Activated T-cell treated with anti-CD3 and anti-CD28 coated beads, Interleukin-2, amount 50 U/mL, for 24 hours (primary cell): Measurements from ENCODE around the gene CNR2.
"Not testable (repeated sequence)": the region's sequence is repeated elsewhere in the genome, so short reads cannot be mapped to it uniquely, and the experiment has no call there.

Source experiments
- DNase-seq: peaks from one replicate; pipeline ENCODE4 v3.0.0-alpha.2; 2020
- H3K27ac Mint-ChIP-seq: 2 replicates; pipeline ENCODE4 v1.8.0; 2020; ENCODE audit warnings: mild to moderate bottlenecking, mixed read lengths
- H3K27me3 Mint-ChIP-seq: 2 replicates; pipeline ENCODE4 v1.8.0; 2020; ENCODE audit warnings: mixed read lengths
- H3K36me3 Mint-ChIP-seq: 2 replicates; pipeline ENCODE4 v1.8.0; 2020; ENCODE audit warnings: low read depth, mixed read lengths
- H3K4me1 Mint-ChIP-seq: 2 replicates; pipeline ENCODE4 v1.8.0; 2020; ENCODE audit warnings: low read depth, mixed read lengths
- H3K4me3 Mint-ChIP-seq: 2 replicates; pipeline ENCODE4 v1.8.0; 2020; ENCODE audit warnings: mild to moderate bottlenecking, moderate library complexity, mixed read lengths
- H3K9me3 Mint-ChIP-seq: 2 replicates; pipeline ENCODE4 v1.8.0; 2020; ENCODE audit warnings: mixed read lengths

CNR2 gene

GRCh38 chr1:23906731-23907130, 6.4 kb downstream of the CNR2 start:
- H3K27ac Mint-ChIP-seq: no peak overlapping the region
- peaks cover 47% of the 10 kb centered on the region for H3K4me1 Mint-ChIP-seq
- H3K36me3 Mint-ChIP-seq: no peaks in the 10 kb centered on the region
- peaks cover 47% of the 10 kb centered on the region for H3K27me3 Mint-ChIP-seq
- no peak for DNase-seq
- no peak overlapping the region for H3K4me3 Mint-ChIP-seq
- no peaks in the 10 kb centered on the region for H3K9me3 Mint-ChIP-seq

GRCh38 chr1:23905461-23906025, 7.6 kb downstream of the CNR2 start:
- DNase-seq: no peak
- Mint-ChIP-seq H3K27me3 (peaks cover 54% of the 10 kb centered on the region), H3K4me3 (no peak overlapping the region), H3K9me3 (no peaks in the 10 kb centered on the region), H3K36me3 (no peaks in the 10 kb centered on the region), H3K27ac (no peak overlapping the region), H3K4me1 (peaks cover 38% of the 10 kb centered on the region)

DNA sequence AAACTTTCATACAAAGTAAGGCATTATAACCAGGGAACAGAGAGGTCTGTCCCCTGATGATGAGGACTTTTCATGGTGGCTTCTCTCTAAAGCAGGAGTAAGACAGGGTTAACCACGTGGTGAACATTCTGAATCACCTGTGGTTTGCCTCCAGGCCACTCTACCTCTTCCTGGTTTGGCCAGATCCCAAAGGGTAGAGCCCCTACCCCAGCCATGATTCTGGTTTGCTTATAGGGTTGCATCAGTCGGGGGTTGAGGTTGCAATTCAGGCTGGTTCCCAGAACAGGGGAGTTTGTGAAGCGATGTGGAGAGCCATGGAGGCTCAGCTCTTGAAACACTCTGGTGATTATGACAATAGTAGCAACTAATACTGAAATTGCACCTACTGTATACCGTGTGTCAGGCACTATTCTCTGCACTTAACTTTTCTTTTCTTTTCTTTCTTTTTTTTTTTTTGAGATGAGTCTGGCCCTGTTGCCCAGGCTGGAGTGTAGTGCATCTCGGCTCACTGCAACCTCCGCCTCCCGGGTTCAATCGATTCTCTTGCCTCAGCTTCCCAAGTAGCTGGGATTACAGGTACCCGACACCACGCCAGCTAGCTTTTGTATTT, 8.3 kb downstream of the CNR2 start:
- H3K4me3 Mint-ChIP-seq: no peak overlapping the region
- no peaks in the 10 kb centered on the region for H3K36me3 Mint-ChIP-seq
- no peak for DNase-seq
- H3K9me3 Mint-ChIP-seq: no peaks in the 10 kb centered on the region
- peaks cover 37% of the 10 kb centered on the region for H3K4me1 Mint-ChIP-seq
- peak overlapping the region; percentile 51 for H3K27ac Mint-ChIP-seq
- peaks cover 58% of the 10 kb centered on the region for H3K27me3 Mint-ChIP-seq

GRCh38 chr1:23903754-23904153, 9.4 kb downstream of the CNR2 start:
- Mint-ChIP-seq H3K4me3 (no peak overlapping the region), H3K27ac (no peak overlapping the region), H3K27me3 (peaks cover 50% of the 10 kb centered on the region), H3K36me3 (no peaks in the 10 kb centered on the region), H3K9me3 (no peaks in the 10 kb centered on the region), H3K4me1 (peaks cover 31% of the 10 kb centered on the region)
- DNase-seq: no peak

GRCh38 chr1:23902321-23903278, 10.6 kb downstream of the CNR2 start:
- H3K36me3 Mint-ChIP-seq: no peaks in the 10 kb centered on the region
- peaks cover 47% of the 10 kb centered on the region for H3K27me3 Mint-ChIP-seq
- H3K4me3 Mint-ChIP-seq: no peak overlapping the region
- H3K27ac Mint-ChIP-seq: no peak overlapping the region
- no peak for DNase-seq
- H3K9me3 Mint-ChIP-seq: no peaks in the 10 kb centered on the region
- peaks cover 25% of the 10 kb centered on the region for H3K4me1 Mint-ChIP-seq

DNA sequence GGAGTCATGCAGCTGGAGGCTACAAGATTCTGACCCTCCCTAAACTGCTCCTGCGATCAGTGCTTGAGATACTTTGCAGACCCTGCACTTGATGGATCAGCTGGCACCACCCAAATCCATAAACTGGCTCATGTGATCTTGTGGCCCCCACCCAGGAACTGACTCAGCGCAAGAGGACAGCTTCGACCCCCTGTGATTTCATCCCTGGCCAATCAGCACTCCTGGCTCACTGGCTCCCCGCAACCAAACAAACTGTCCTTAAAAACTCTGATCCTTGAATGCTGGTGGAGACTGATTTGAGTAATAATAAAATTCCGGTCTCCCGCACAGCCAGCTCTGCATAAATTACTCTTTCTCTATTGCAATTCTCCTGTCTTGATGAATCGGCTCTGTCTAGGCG, 13.1 kb downstream of the CNR2 start:
- peaks cover 28% of the 10 kb centered on the region for H3K4me1 Mint-ChIP-seq
- peaks cover 36% of the 10 kb centered on the region for H3K27me3 Mint-ChIP-seq
- DNase-seq, H3K36me3 Mint-ChIP-seq, H3K9me3 Mint-ChIP-seq, H3K4me3 Mint-ChIP-seq, H3K27ac Mint-ChIP-seq: not testable (repeated sequence)

GRCh38 chr1:23899070-23899469, 14.1 kb downstream of the CNR2 start:
- Mint-ChIP-seq H3K4me1 (peaks cover 20% of the 10 kb centered on the region), H3K27me3 (peaks cover 28% of the 10 kb centered on the region), H3K4me3 (no peak overlapping the region), H3K36me3 (no peaks in the 10 kb centered on the region), H3K9me3 (no peaks in the 10 kb centered on the region), H3K27ac (no peak overlapping the region)
- no peak for DNase-seq

DNA sequence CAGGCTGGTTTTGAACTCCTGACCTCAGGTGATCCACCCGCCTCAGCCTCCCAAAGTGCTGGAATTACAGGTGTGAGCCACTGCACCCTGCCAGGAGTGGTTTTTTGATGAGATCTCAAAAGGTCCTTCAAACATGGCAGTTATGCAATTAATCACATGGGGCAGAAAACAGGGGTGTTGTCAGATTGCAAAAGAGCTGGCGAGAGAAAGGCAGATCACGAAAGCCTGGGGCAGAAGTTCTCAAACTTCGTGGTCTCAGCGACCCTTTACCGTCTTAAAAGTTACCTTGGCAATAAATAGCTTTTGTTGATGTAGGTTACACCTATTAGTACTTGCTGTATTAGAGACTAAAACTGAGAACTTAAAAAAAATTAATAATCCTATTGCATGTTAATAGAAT, 16.1 kb downstream of the CNR2 start:
- peaks cover 14% of the 10 kb centered on the region for H3K27me3 Mint-ChIP-seq
- no peak overlapping the region for H3K4me3 Mint-ChIP-seq
- no peaks in the 10 kb centered on the region for H3K9me3 Mint-ChIP-seq
- peaks cover 18% of the 10 kb centered on the region for H3K4me1 Mint-ChIP-seq
- H3K27ac Mint-ChIP-seq: no peak overlapping the region
- no peaks in the 10 kb centered on the region for H3K36me3 Mint-ChIP-seq
- no peak for DNase-seq

- no peak overlapping the region for H3K4me3 Mint-ChIP-seq
- H3K36me3 Mint-ChIP-seq: no peaks in the 10 kb centered on the region
- peaks cover 18% of the 10 kb centered on the region for H3K4me1 Mint-ChIP-seq
- no peak for DNase-seq
- peaks cover 9% of the 10 kb centered on the region for H3K27me3 Mint-ChIP-seq
- H3K9me3 Mint-ChIP-seq: no peaks in the 10 kb centered on the region
- H3K27ac Mint-ChIP-seq: no peak overlapping the region
Measured at GRCh38 chr1:23896491-23896890, 16.7 kb downstream of the CNR2 start.

DNA sequence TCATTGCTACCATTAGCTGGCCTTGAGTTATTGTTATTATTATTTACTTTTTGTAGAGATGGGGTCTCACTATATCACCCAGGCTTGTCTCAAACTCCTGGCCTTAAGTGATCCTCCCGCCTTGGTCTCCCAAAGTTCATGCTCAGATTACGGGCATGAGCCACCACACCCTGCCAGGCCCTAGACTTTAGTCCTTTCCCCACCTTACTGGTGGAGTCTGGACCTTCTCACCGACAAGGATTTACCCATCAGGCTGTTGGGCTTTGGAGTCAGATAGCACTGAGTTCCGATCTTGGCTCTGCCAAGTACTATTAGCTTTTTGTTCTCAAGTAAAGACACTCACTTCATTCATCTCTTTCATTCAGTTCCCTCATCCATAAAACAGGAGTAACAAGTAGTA, 17.2 kb downstream of the CNR2 start:
- H3K27me3 Mint-ChIP-seq: peaks cover 4% of the 10 kb centered on the region
- H3K9me3 Mint-ChIP-seq: no peaks in the 10 kb centered on the region
- no peak overlapping the region for H3K4me3 Mint-ChIP-seq
- peaks cover 18% of the 10 kb centered on the region for H3K4me1 Mint-ChIP-seq
- no peak overlapping the region for H3K27ac Mint-ChIP-seq
- no peak for DNase-seq
- no peaks in the 10 kb centered on the region for H3K36me3 Mint-ChIP-seq

DNA sequence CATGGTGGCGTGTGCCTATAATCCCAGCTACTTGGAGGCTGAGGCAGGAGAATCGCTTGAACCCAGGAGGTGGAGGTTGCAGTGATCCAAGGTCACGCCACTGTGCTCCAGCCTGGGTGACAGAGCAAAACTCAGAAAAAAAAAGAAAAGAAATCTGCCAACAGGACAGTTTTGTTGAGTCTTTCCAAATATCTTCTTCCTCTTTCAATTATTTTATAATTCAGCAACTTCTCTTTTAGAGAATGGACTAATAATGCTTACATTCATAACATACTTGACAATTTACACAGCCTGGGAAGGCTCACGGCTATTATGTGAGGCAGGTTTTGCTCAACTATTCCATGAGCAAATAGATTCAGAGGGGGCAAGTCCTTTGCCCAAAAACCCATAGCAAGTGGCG, 18.1 kb downstream of the CNR2 start:
- Mint-ChIP-seq H3K9me3 (no peaks in the 10 kb centered on the region), H3K4me3 (no peak overlapping the region), H3K36me3 (no peaks in the 10 kb centered on the region), H3K27me3 (peaks cover 2% of the 10 kb centered on the region), H3K27ac (no peak overlapping the region), H3K4me1 (peaks cover 16% of the 10 kb centered on the region)
- DNase-seq: no peak

- no peak overlapping the region for H3K27ac Mint-ChIP-seq
- no peaks in the 10 kb centered on the region for H3K9me3 Mint-ChIP-seq
- no peak for DNase-seq
- no peaks in the 10 kb centered on the region for H3K27me3 Mint-ChIP-seq
- no peaks in the 10 kb centered on the region for H3K4me1 Mint-ChIP-seq
- no peak overlapping the region for H3K4me3 Mint-ChIP-seq
- H3K36me3 Mint-ChIP-seq: no peaks in the 10 kb centered on the region
Measured at GRCh38 chr1:23889074-23889473, 24.1 kb downstream of the CNR2 start.

DNA sequence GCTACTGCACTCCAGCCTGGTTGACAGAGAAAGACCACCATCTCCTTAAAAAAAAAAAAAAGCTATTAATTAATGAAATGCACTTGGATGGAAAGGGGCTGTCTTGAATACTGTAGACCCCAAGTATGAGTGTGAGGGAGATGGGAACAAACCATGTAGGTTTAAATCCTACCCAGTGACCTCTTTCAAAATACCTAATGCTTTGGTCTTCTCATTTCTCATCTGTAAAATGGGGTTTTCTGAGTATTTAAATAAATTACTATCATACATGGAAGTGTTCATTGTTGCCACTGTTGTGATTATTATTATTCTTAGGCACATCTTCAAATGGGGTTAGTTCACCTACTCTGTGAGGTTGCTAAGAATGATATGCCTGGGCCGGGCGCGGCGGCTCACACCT, 27.9 kb downstream of the CNR2 start:
- no peaks in the 10 kb centered on the region for H3K36me3 Mint-ChIP-seq
- DNase-seq: no peak
- no peaks in the 10 kb centered on the region for H3K4me1 Mint-ChIP-seq
- no peak overlapping the region for H3K27ac Mint-ChIP-seq
- no peak overlapping the region for H3K4me3 Mint-ChIP-seq
- H3K27me3 Mint-ChIP-seq: no peaks in the 10 kb centered on the region
- H3K9me3 Mint-ChIP-seq: no peaks in the 10 kb centered on the region

GRCh38 chr1:23882746-23883145, 30.4 kb downstream of the CNR2 start:
- H3K9me3 Mint-ChIP-seq: peaks cover 14% of the 10 kb centered on the region
- H3K27me3 Mint-ChIP-seq: no peaks in the 10 kb centered on the region
- no peak overlapping the region for H3K27ac Mint-ChIP-seq
- peaks cover 9% of the 10 kb centered on the region for H3K36me3 Mint-ChIP-seq
- DNase-seq: no peak
- H3K4me1 Mint-ChIP-seq: no peaks in the 10 kb centered on the region
- no peak overlapping the region for H3K4me3 Mint-ChIP-seq

- Mint-ChIP-seq H3K27me3 (no peaks in the 10 kb centered on the region), H3K27ac (no peak overlapping the region), H3K36me3 (peaks cover 10% of the 10 kb centered on the region), H3K4me3 (no peak overlapping the region), H3K4me1 (no peaks in the 10 kb centered on the region), H3K9me3 (peaks cover 18% of the 10 kb centered on the region)
- DNase-seq: no peak
Measured at GRCh38 chr1:23879809-23880208, 33.4 kb downstream of the CNR2 start.
